Lung microvascular endothelial cell (primary cell): ENCODE data around the gene SEC14L6. TPM values are rescaled to one million over a fixed set of nuclear protein-coding genes. Genes with fewer than 3 reads are reported as not detected.
"Not testable (repeated sequence)": the region's sequence is repeated elsewhere in the genome, so short reads cannot be mapped to it uniquely, and the experiment has no call there.

Experiments
- DNase-seq, 2 donors: peaks; one replicate each; pipeline versions ENCODE4 v3.0.0 to v3.0.0-alpha.2; 2010; ENCODE audit warnings: low read depth in 2 of 2
- total RNA-seq: library from RNA; depleted of rRNA; stranded (reverse); fragments of >200 nt; gene quantifications from 2 replicates; pipeline ENCODE4 v1.2.1, GENCODE V29; 2014

The SEC14L6 gene
- not detected in 2 replicates for total RNA-seq

- DNase-seq: no peak
Measured at GRCh38 chr22:30546616-30547015, at the start of gene SEC14L6. SEC14L6 (minus strand) TSS chr22:30546741; CDS start chr22:30546682, 59 bp downstream.

- no peak for DNase-seq
Measured at GRCh38 chr22:30596199-30596598, 49.7 kb upstream of the SEC14L6 start.

GRCh38 chr22:30592360-30592713 lies 45.8 kb upstream of the SEC14L6 start:
- DNase-seq: not testable (repeated sequence)

GRCh38 chr22:30591588-30592359 lies 45.2 kb upstream of the SEC14L6 start, which contains the start of gene PES1:
PES1 (minus strand) TSS chr22:30591910; CDS start chr22:30591833, 77 bp downstream.
- DNase-seq: peak; percentile 99 to 100

- peak; percentile 36 to 51 for DNase-seq
Measured at GRCh38 chr22:30591191-30591587, 44.6 kb upstream of the SEC14L6 start.

- DNase-seq: no peak
Measured at GRCh38 chr22:30586414-30586813, 39.9 kb upstream of the SEC14L6 start.

- no peak for DNase-seq
Measured at GRCh38 chr22:30584441-30584840, 37.9 kb upstream of the SEC14L6 start.

- DNase-seq: peak in 1 of 2 donors; percentile 43
Measured at GRCh38 chr22:30582788-30583545, 36.4 kb upstream of the SEC14L6 start.

GRCh38 chr22:30582051-30582450 lies 35.5 kb upstream of the SEC14L6 start:
- no peak for DNase-seq

GRCh38 chr22:30580896-30581295 lies 34.4 kb upstream of the SEC14L6 start:
- no peak for DNase-seq

GRCh38 chr22:30578481-30578880 lies 31.9 kb upstream of the SEC14L6 start:
- no peak for DNase-seq

GRCh38 chr22:30575859-30576258 lies 29.3 kb upstream of the SEC14L6 start:
- DNase-seq: no peak

GRCh38 chr22:30574997-30575671 lies 28.6 kb upstream of the SEC14L6 start:
- peak in 1 of 2 donors; percentile 71 for DNase-seq

- DNase-seq: no peak
Measured at GRCh38 chr22:30574095-30574981, 27.8 kb upstream of the SEC14L6 start, which contains the start of gene GAL3ST1. GAL3ST1 (minus strand) TSS chr22:30574665; CDS start chr22:30557392, 17,273 bp downstream.

GRCh38 chr22:30573594-30574094 lies 27.1 kb upstream of the SEC14L6 start:
- DNase-seq: no peak

- DNase-seq: no peak
Measured at GRCh38 chr22:30572840-30573593, 26.5 kb upstream of the SEC14L6 start.

GRCh38 chr22:30572210-30572609 lies 25.7 kb upstream of the SEC14L6 start:
- no peak for DNase-seq

GRCh38 chr22:30569674-30570202 lies 23.2 kb upstream of the SEC14L6 start:
- DNase-seq: no peak

GRCh38 chr22:30568137-30568805 lies 21.7 kb upstream of the SEC14L6 start:
- DNase-seq: no peak
